CD4-positive, alpha-beta T cell (primary cell): ENCODE results near the gene ORMDL3. TPM values are rescaled to one million over a fixed set of nuclear protein-coding genes. Genes with fewer than 3 reads are reported as not detected.
"Not testable (repeated sequence)": the region's sequence is repeated elsewhere in the genome, so short reads cannot be mapped to it uniquely, and the experiment has no call there.

ENCODE experiments used
- ATAC-seq: fragments of 200-7000 bp; cut with Tn5 transposase; one replicate; pipeline ENCODE4 v1.10.0; 2022; ENCODE audit warnings: mild to moderate bottlenecking; ENCODE audit not compliant: poor library complexity
- CTCF ChIA-PET: fragments of 350-600 bp; sonication (Branson Sonifier 250); formaldehyde crosslinking; loops from one replicate; lab custom pipeline; 2021; ENCODE audit warnings: antibody characterized with exemption, inconsistent platforms; lab: Charles Lee
- POLR2A ChIA-PET: fragments of 350-600 bp; sonication (Branson Sonifier 250); formaldehyde crosslinking; loops from one replicate; lab custom pipeline; 2021; ENCODE audit warnings: antibody characterized with exemption, inconsistent platforms; lab: Charles Lee
- DNase-seq, 14 experiments: peaks; one replicate each; pipeline ENCODE4 v3.0.0-alpha.2; 2013 to 2020; ENCODE audit warnings: mixed read lengths in 2 of 14
- H3K27ac ChIP-seq, 2 donors: one replicate each; pipeline versions ENCODE4 v1.5.1 to v1.7.0; 2013; ENCODE audit warnings: low read length in 2 of 2, low read depth in 1 of 2, mild to moderate bottlenecking in 1 of 2
- H3K27me3 ChIP-seq, 2 experiments: 1 replicate in 1 of 2; 2 replicates in 1 of 2; pipeline versions ENCODE4 v1.6.1 to v1.7.0; 2013; ENCODE audit warnings: low read length in 2 of 2, control low read depth in 1 of 2, mild to moderate bottlenecking in 1 of 2, moderate library complexity in 1 of 2; ENCODE audit not compliant: insufficient read depth in 2 of 2, control insufficient read depth in 1 of 2
- H3K36me3 ChIP-seq: one replicate; pipeline ENCODE4 v1.6.1; 2013; ENCODE audit warnings: low read length, control low read depth; ENCODE audit not compliant: insufficient read depth
- H3K4me1 ChIP-seq: one replicate; pipeline ENCODE4 v1.6.1; 2013; ENCODE audit warnings: low read length, control low read depth; ENCODE audit not compliant: insufficient read depth
- H3K4me3 ChIP-seq: one replicate; pipeline ENCODE4 v1.5.1; 2013; ENCODE audit warnings: mild to moderate bottlenecking, low read length, moderate library complexity
- H3K9me3 ChIP-seq, 2 experiments: 1 replicate in 1 of 2; 2 replicates in 1 of 2; pipeline versions ENCODE4 v1.6.1 to v1.7.0; 2013; ENCODE audit warnings: low read length in 2 of 2, mild to moderate bottlenecking in 2 of 2, control low read depth in 1 of 2, moderate library complexity in 1 of 2; ENCODE audit not compliant: control insufficient read depth in 1 of 2, insufficient read depth in 1 of 2
- H3K27ac Mint-ChIP-seq: one replicate; pipeline ENCODE4 v1.8.0; 2020; ENCODE audit warnings: mixed read lengths
- H3K27me3 Mint-ChIP-seq: one replicate; pipeline ENCODE4 v1.8.0; 2021; ENCODE audit warnings: mixed read lengths
- H3K36me3 Mint-ChIP-seq: one replicate; pipeline ENCODE4 v1.8.0; 2021; ENCODE audit warnings: low read depth, mixed read lengths
- H3K4me1 Mint-ChIP-seq: one replicate; pipeline ENCODE4 v1.8.0; 2021; ENCODE audit warnings: low read depth, mixed read lengths
- H3K4me3 Mint-ChIP-seq: one replicate; pipeline ENCODE4 v1.8.0; 2020; ENCODE audit warnings: mild to moderate bottlenecking, mixed read lengths
- H3K9me3 Mint-ChIP-seq: one replicate; pipeline ENCODE4 v1.8.0; 2020; ENCODE audit warnings: mixed read lengths
- CTCF ChIP-seq: fragments of 200-600 bp; IDR thresholded peaks from one replicate; pipeline ENCODE4 v1.8.0; 2022; ENCODE audit warnings: antibody characterized with exemption, mild to moderate bottlenecking
- intact Hi-C, 2 experiments: fragments of 100-400 bp; cut with DNase I in 1 of 2; cut with micrococcal nuclease in 1 of 2; formaldehyde crosslinking; loops; one replicate each; pipeline versions ENCODE4 v1.15.1 to v1.9.0; 2023 to 2025; cut with DNase I, micrococcal nuclease
- total RNA-seq, 174 experiments: library from RNA in 2 of 174; stranded (reverse) in 2 of 174; gene quantifications; one replicate each; pipeline ENCODE4 v1.2.3 and lab custom pipeline; 2021 to 2026

The ORMDL3 gene
- total RNA-seq, 2 experiments from 2014 or later = 103 to 105 TPM

- Histone ChIP-seq H3K9me3 (no peaks in the 10 kb centered on the region), H3K27ac (no peak overlapping the region), H3K4me3 (no peak overlapping the region), H3K4me1 (peaks cover 15% of the 10 kb centered on the region), H3K27me3 (no peaks in the 10 kb centered on the region), H3K36me3 (peaks cover 27% of the 10 kb centered on the region)
- H3K4me3 Mint-ChIP-seq = no peak overlapping the region
- ChIA-PET POLR2A (interaction anchor here (0.8 to 1.2 kb wide), 3 partner anchors 9 to 21 kb away, joined by 3 read pairs; no protein-coding TSS in a partner anchor), CTCF (no interaction called here)
- H3K9me3 Mint-ChIP-seq = no peaks in the 10 kb centered on the region
- peaks cover 13% of the 10 kb centered on the region for H3K4me1 Mint-ChIP-seq
- H3K27ac Mint-ChIP-seq = no peak overlapping the region
- intact Hi-C loops = no loop called here
- no peak for ATAC-seq
- DNase-seq = no peak
- H3K27me3 Mint-ChIP-seq = no peaks in the 10 kb centered on the region
- no peak for TF ChIP-seq CTCF
- H3K36me3 Mint-ChIP-seq = peaks cover 59% of the 10 kb centered on the region
Observed at GRCh38 chr17:39904990-39905288, 22.5 kb downstream of the ORMDL3 start.

- Histone ChIP-seq H3K27ac (no peak overlapping the region), H3K36me3 (peaks cover 13% of the 10 kb centered on the region), H3K27me3 (no peaks in the 10 kb centered on the region), H3K9me3 (no peaks in the 10 kb centered on the region), H3K4me3 (no peak overlapping the region), H3K4me1 (peaks cover 15% of the 10 kb centered on the region)
- Mint-ChIP-seq H3K36me3 (peaks cover 47% of the 10 kb centered on the region), H3K27me3 (no peaks in the 10 kb centered on the region), H3K4me3 (no peak overlapping the region), H3K9me3 (no peaks in the 10 kb centered on the region), H3K27ac (peak overlapping the region; percentile 47), H3K4me1 (peaks cover 13% of the 10 kb centered on the region)
- intact Hi-C loops = no loop called here
- ChIA-PET POLR2A (no interaction called here), CTCF (no interaction called here)
- TF ChIP-seq CTCF = no peak
- ATAC-seq (peak; percentile 43), DNase-seq (peak in 1 of 14 experiments; percentile 50)
Observed at GRCh38 chr17:39903158-39903884, 24.1 kb downstream of the ORMDL3 start.

- H3K4me3 ChIP-seq, H3K9me3 ChIP-seq, POLR2A ChIA-PET, CTCF ChIA-PET, H3K9me3 Mint-ChIP-seq, H3K27me3 ChIP-seq, DNase-seq, intact Hi-C loops, ATAC-seq, H3K4me3 Mint-ChIP-seq, H3K27ac ChIP-seq, H3K27me3 Mint-ChIP-seq, H3K36me3 ChIP-seq, H3K27ac Mint-ChIP-seq: not testable (repeated sequence)
- H3K4me1 Mint-ChIP-seq = peaks cover 13% of the 10 kb centered on the region
- peaks cover 39% of the 10 kb centered on the region for H3K36me3 Mint-ChIP-seq
- peaks cover 15% of the 10 kb centered on the region for H3K4me1 ChIP-seq
Observed at GRCh38 chr17:39902027-39902426, 25.4 kb downstream of the ORMDL3 start.
